ENCODE measurements around the gene SLC16A1. TPM values are rescaled to one million over a fixed set of nuclear protein-coding genes. Genes with fewer than 3 reads are reported as not detected.

The SLC16A1 gene
- total RNA-seq (2013), result 9.1 TPM
- 10 to 100 TPM in 2 of 3 donors, 1 to 10 TPM in 1; 2.4 to 13.1 (median 10.3) TPM for polyA plus RNA-seq
- 8.5 TPM in 2 replicates for polyA minus RNA-seq
- 40.8 to 91.3 (median 68.5) reads per million in 11 experiments for total RNA-seq

GRCh38 chr1:112955773-112956543 lies at the start of gene SLC16A1:
Gene SLC16A1 (minus strand): TSS chr1:112956196. CDS start chr1:112929308, 26,888 bp downstream.
- WGBS (ENCODE audit: insufficient coverage), result under 1% methylated on average over 90 of the region's 90 CpGs
- Histone ChIP-seq H3K9me3 (replicated peaks in 1 of 2; ENCODE audit: control insufficient read depth in 1 of 2, insufficient read depth in 1 of 2, low read length in 2 of 2) (no peaks in the 10 kb centered on the region), H3K4me2 (replicated peaks; ENCODE audit: extremely low read depth, low read length, poor library complexity, severe bottlenecking) (peak within 1 kb of the TSS; percentile 82), H2AFZ (ENCODE audit: insufficient read depth, low read depth, low read length, poor library complexity, severe bottlenecking) (peak within 1 kb of the TSS; percentile 95), H3K9ac (ENCODE audit: insufficient read depth, low read length, poor library complexity, severe bottlenecking) (peak within 1 kb of the TSS; percentile 84), H4K20me1 (ENCODE audit: insufficient read depth, low read length) (no peaks in the 10 kb centered on the region), H3K4me3 (replicated peaks in 1 of 3; ENCODE audit: low read depth in 2 of 3, low read length in 3 of 3) (peak within 1 kb of the TSS; percentile 58 to 90 (median 85)), H3K4me1 (ENCODE audit: control insufficient read depth in 1 of 2, insufficient read depth in 2 of 2, low read length in 2 of 2) (peaks cover 30 to 34% of the 10 kb centered on the region in 2 donors), H3K27ac (ENCODE audit: low read depth in 1 of 2, low read length in 2 of 2) (peak within 1 kb of the TSS; percentile 90 to 91), H3K36me3 (replicated peaks in 1 of 2; ENCODE audit: control insufficient read depth in 1 of 2, insufficient read depth in 2 of 2, low read length in 2 of 2) (peaks cover 2 to 8% of the 10 kb centered on the region in 2 donors), H3K79me2 (ENCODE audit: insufficient read depth, low read length) (peaks cover 46% of the 10 kb centered on the region), H3K27me3 (ENCODE audit: control insufficient read depth in 2 of 2, insufficient read depth in 2 of 2, low read length in 2 of 2) (no peaks in the 10 kb centered on the region)
- peak; percentile 85 to 91 (median 86) for DNase-seq
- H3K9me3 Mint-ChIP-seq, result no peaks in the 10 kb centered on the region
- H3K4me1 Mint-ChIP-seq, result peaks cover 54% of the 10 kb centered on the region
- H3K27me3 Mint-ChIP-seq (ENCODE audit: low read depth in 3 of 3), result peaks cover 0 to 2% (median 0%) of the 10 kb centered on the region in 3 donors
- H3K36me3 Mint-ChIP-seq, result peaks cover 5 to 11% of the 10 kb centered on the region in 2 donors
- peak; percentile 29 for TF ChIP-seq CTCF (IDR thresholded peaks at IDR 0.05)
- H3K4me3 Mint-ChIP-seq, result peak within 1 kb of the TSS; percentile 97 to 100
- intact Hi-C loops (cut with micrococcal nuclease), result loop anchor here (2.0 to 10.0 kb wide), 4 partner anchors 73 to 241 kb away; partner anchors contain the start of genes LRIG2 (in 1 of the 2) and PPM1J (in 1 of the 2)
- H3K27ac Mint-ChIP-seq, result peak within 1 kb of the TSS; percentile 90 to 98 (median 96)

- peaks cover 0 to 1% (median 0%) of the 10 kb centered on the region in 3 donors for H3K27me3 Mint-ChIP-seq (ENCODE audit: low read depth in 3 of 3)
- peak overlapping the region in 1 of 7 donors; percentile 41 for H3K27ac Mint-ChIP-seq
- no peak for DNase-seq
- peaks cover 12 to 25% of the 10 kb centered on the region in 2 donors for H3K36me3 Mint-ChIP-seq
- Histone ChIP-seq H4K20me1 (ENCODE audit: insufficient read depth, low read length) (no peaks in the 10 kb centered on the region), H3K4me3 (replicated peaks in 1 of 3; ENCODE audit: low read depth in 2 of 3, low read length in 3 of 3) (no peak overlapping the region), H2AFZ (ENCODE audit: insufficient read depth, low read depth, low read length, poor library complexity, severe bottlenecking) (no peak overlapping the region), H3K9ac (ENCODE audit: insufficient read depth, low read length, poor library complexity, severe bottlenecking) (no peak overlapping the region), H3K9me3 (replicated peaks in 1 of 2; ENCODE audit: control insufficient read depth in 1 of 2, insufficient read depth in 1 of 2, low read length in 2 of 2) (no peaks in the 10 kb centered on the region), H3K27me3 (ENCODE audit: control insufficient read depth in 2 of 2, insufficient read depth in 2 of 2, low read length in 2 of 2) (no peaks in the 10 kb centered on the region), H3K36me3 (replicated peaks in 1 of 2; ENCODE audit: control insufficient read depth in 1 of 2, insufficient read depth in 2 of 2, low read length in 2 of 2) (no peaks in the 10 kb centered on the region), H3K27ac (ENCODE audit: low read depth in 1 of 2, low read length in 2 of 2) (no peak overlapping the region), H3K4me1 (ENCODE audit: control insufficient read depth in 1 of 2, insufficient read depth in 2 of 2, low read length in 2 of 2) (no peaks in the 10 kb centered on the region), H3K4me2 (replicated peaks; ENCODE audit: extremely low read depth, low read length, poor library complexity, severe bottlenecking) (no peak overlapping the region), H3K79me2 (ENCODE audit: insufficient read depth, low read length) (no peaks in the 10 kb centered on the region)
- no peak overlapping the region for H3K4me3 Mint-ChIP-seq
- peaks cover 4% of the 10 kb centered on the region for H3K4me1 Mint-ChIP-seq
- intact Hi-C loops (cut with micrococcal nuclease), result no loop called here
- TF ChIP-seq CTCF (IDR thresholded peaks at IDR 0.05), result no peak
- WGBS (ENCODE audit: insufficient coverage), result 99% methylated on average over 12 of the region's 18 CpGs
- no peaks in the 10 kb centered on the region for H3K9me3 Mint-ChIP-seq
These were observed 48.0 kb upstream of the SLC16A1 start for GRCh38 chr1:113003751-113004690.
